Activated CD4-positive, alpha-beta memory T cell treated with anti-CD3 and anti-CD28 coated beads, Interleukin-2, amount 10 ng/mL, durations not matched to agents 7 days and 5 days (primary cell): ENCODE data around the gene EPB41. TPM values are rescaled to one million over a fixed set of nuclear protein-coding genes. Genes with fewer than 3 reads are reported as not detected.
"Not testable (repeated sequence)": the region's sequence is repeated elsewhere in the genome, so short reads cannot be mapped to it uniquely, and the experiment has no call there.

Experiments
- CTCF ChIA-PET: fragments of 350-600 bp; sonication (Branson Sonifier 250); formaldehyde crosslinking; loops from one replicate; lab custom pipeline; 2021; ENCODE audit warnings: antibody characterized with exemption, inconsistent platforms; lab: Charles Lee
- POLR2A ChIA-PET: fragments of 350-600 bp; sonication (Branson Sonifier 250); formaldehyde crosslinking; loops from one replicate; lab custom pipeline; 2021; ENCODE audit warnings: antibody characterized with exemption; lab: Charles Lee
- DNase-seq: peaks from one replicate; pipeline ENCODE4 v3.0.0-alpha.2; 2020
- H3K27ac Mint-ChIP-seq: one replicate; pipeline ENCODE4 v1.8.0; 2021; ENCODE audit warnings: mild to moderate bottlenecking, mixed read lengths
- H3K27me3 Mint-ChIP-seq: one replicate; pipeline ENCODE4 v1.8.0; 2021; ENCODE audit warnings: mixed read lengths
- H3K36me3 Mint-ChIP-seq: one replicate; pipeline ENCODE4 v1.8.0; 2021; ENCODE audit warnings: low read depth, mixed read lengths
- H3K4me1 Mint-ChIP-seq: one replicate; pipeline ENCODE4 v1.8.0; 2021; ENCODE audit warnings: mixed read lengths
- H3K4me3 Mint-ChIP-seq: one replicate; pipeline ENCODE4 v1.8.0; 2021; ENCODE audit warnings: mild to moderate bottlenecking, mixed read lengths
- H3K9me3 Mint-ChIP-seq: one replicate; pipeline ENCODE4 v1.8.0; 2021; ENCODE audit warnings: mixed read lengths
- total RNA-seq, 2 experiments: library from RNA; stranded (reverse); gene quantifications; one replicate each; pipeline ENCODE4 v1.2.3, GENCODE V29; 2021

The EPB41 gene
- total RNA-seq: 10 to 100 TPM; 95.0 to 97.6 TPM

GRCh38 chr1:28914228-28915030 lies at the start of gene EPB41:
Gene EPB41 (plus strand): TSS chr1:28914569. CDS start chr1:28987438, 72,869 bp downstream.
- ChIA-PET POLR2A (interaction anchor here (0.6 to 7.0 kb wide), 25 partner anchors 11 to 1094 kb away, joined by 3 to 95 read pairs (median 5); partner anchors contain the start of genes GMEB1, SRSF4, TAF12 and YTHDF2), CTCF (interaction anchor here (0.5 to 1.8 kb wide), 14 partner anchors 12 to 665 kb away, joined by 3 to 9 read pairs (median 3); partner anchors contain the start of genes SRSF4 and YTHDF2)
- Mint-ChIP-seq H3K27me3 (no peaks in the 10 kb centered on the region), H3K27ac (peak within 1 kb of the TSS; percentile 88), H3K36me3 (peaks cover 5% of the 10 kb centered on the region), H3K4me3 (peak within 1 kb of the TSS; percentile 89), H3K9me3 (no peaks in the 10 kb centered on the region), H3K4me1 (peaks cover 41% of the 10 kb centered on the region)
- peak; percentile 90 for DNase-seq

DNA sequence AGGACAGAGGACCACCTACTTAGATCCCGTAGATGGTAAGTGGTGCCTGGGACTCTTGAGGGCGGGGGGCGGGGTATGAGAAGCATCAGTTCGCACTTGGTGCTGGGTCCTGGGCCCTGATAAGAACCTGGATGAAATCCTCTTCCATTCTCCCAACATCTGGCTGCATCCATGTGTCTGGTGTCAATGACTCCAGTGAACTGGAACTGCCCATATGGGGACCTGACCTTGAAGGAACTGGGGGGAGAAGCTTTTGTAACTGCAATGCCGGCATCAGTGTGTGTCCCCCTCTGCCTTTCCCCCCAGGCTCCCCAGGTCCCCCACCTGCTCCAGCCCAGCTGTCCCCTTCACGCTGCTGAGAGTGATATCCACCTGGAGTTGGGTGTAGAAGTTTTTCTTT lies 49.7 kb upstream of the EPB41 start:
- ChIA-PET POLR2A (no interaction called here), CTCF (no interaction called here)
- no peaks in the 10 kb centered on the region for H3K4me1 Mint-ChIP-seq
- H3K36me3 Mint-ChIP-seq: no peaks in the 10 kb centered on the region
- peaks cover 7% of the 10 kb centered on the region for H3K27me3 Mint-ChIP-seq
- no peak overlapping the region for H3K27ac Mint-ChIP-seq
- H3K4me3 Mint-ChIP-seq: no peak overlapping the region
- H3K9me3 Mint-ChIP-seq: no peaks in the 10 kb centered on the region
- no peak for DNase-seq

GRCh38 chr1:28865997-28866650 lies 48.2 kb upstream of the EPB41 start:
- POLR2A ChIA-PET: interaction anchor here (1.0 kb wide), 1 partner anchor 23 kb away, joined by 3 read pairs; no protein-coding TSS in a partner anchor
- Mint-ChIP-seq H3K27me3 (peaks cover 7% of the 10 kb centered on the region), H3K4me3 (no peak overlapping the region), H3K9me3 (no peaks in the 10 kb centered on the region), H3K4me1 (no peaks in the 10 kb centered on the region), H3K27ac (no peak overlapping the region), H3K36me3 (no peaks in the 10 kb centered on the region)
- CTCF ChIA-PET: interaction anchor here (0.9 to 2.7 kb wide), 4 partner anchors 10 to 82 kb away, joined by 3 to 12 read pairs (median 6); no protein-coding TSS in a partner anchor
- no peak for DNase-seq

- Mint-ChIP-seq H3K9me3 (no peaks in the 10 kb centered on the region), H3K36me3 (no peaks in the 10 kb centered on the region), H3K27ac (no peak overlapping the region), H3K4me1 (no peaks in the 10 kb centered on the region), H3K27me3 (peaks cover 7% of the 10 kb centered on the region), H3K4me3 (no peak overlapping the region)
- DNase-seq: no peak
- ChIA-PET POLR2A (no interaction called here), CTCF (interaction anchor here (0.6 to 2.7 kb wide), 5 partner anchors 8 to 83 kb away, joined by 3 to 12 read pairs (median 5); no protein-coding TSS in a partner anchor)
Measured at GRCh38 chr1:28867850-28868249, 46.5 kb upstream of the EPB41 start.

DNA sequence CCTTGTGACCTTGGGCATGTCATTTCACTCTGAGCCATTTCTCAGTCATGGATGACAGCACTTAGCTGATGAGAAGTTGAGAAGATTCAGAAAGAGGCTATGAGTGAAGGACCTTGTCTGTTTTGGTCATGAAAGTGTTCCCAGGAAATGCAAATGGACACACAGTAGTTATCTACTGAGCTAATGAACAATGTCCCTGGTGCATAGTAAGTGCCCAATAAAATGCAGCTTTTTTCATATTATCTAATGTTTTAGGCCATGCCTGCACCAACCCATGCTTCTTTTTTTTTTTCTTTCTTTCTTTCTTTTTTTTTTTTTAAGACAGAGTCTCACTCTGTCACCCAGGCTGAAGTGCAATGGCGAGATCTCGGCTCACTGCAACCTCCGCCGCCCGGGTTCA lies 44.4 kb upstream of the EPB41 start:
- CTCF ChIA-PET: interaction anchor here (1.2 kb wide), 1 partner anchor 163 kb away, joined by 3 read pairs; no protein-coding TSS in a partner anchor
- no peak for DNase-seq

GRCh38 chr1:28871631-28872401 lies 42.6 kb upstream of the EPB41 start:
- Mint-ChIP-seq H3K4me3 (no peak overlapping the region), H3K27ac (no peak overlapping the region), H3K4me1 (no peaks in the 10 kb centered on the region), H3K36me3 (no peaks in the 10 kb centered on the region), H3K27me3 (peaks cover 8% of the 10 kb centered on the region), H3K9me3 (no peaks in the 10 kb centered on the region)
- DNase-seq: no peak
- CTCF ChIA-PET: no interaction called here
- POLR2A ChIA-PET: no interaction called here

More for the DNA sequence above, 44.4 kb upstream of the EPB41 start:
- Mint-ChIP-seq H3K27me3 (peaks cover 7% of the 10 kb centered on the region), H3K36me3 (no peaks in the 10 kb centered on the region), H3K9me3 (no peaks in the 10 kb centered on the region), H3K4me3 (no peak overlapping the region), H3K27ac (no peak overlapping the region), H3K4me1 (no peaks in the 10 kb centered on the region)
- POLR2A ChIA-PET: interaction anchor here (0.7 kb wide), 1 partner anchor 8 kb away, joined by 3 read pairs; no protein-coding TSS in a partner anchor

GRCh38 chr1:28875134-28875533 lies 39.2 kb upstream of the EPB41 start:
- H3K4me1 Mint-ChIP-seq, H3K27me3 Mint-ChIP-seq, H3K9me3 Mint-ChIP-seq, POLR2A ChIA-PET, DNase-seq, H3K4me3 Mint-ChIP-seq, H3K36me3 Mint-ChIP-seq, H3K27ac Mint-ChIP-seq: not testable (repeated sequence)
- CTCF ChIA-PET: interaction anchor here (0.7 to 11.3 kb wide), 9 partner anchors 8 to 627 kb away, joined by 3 to 284 read pairs (median 5); no protein-coding TSS in a partner anchor

GRCh38 chr1:28877132-28877781 lies 37.1 kb upstream of the EPB41 start:
- Mint-ChIP-seq H3K27ac (no peak overlapping the region), H3K4me3 (no peak overlapping the region), H3K9me3 (no peaks in the 10 kb centered on the region), H3K27me3 (peaks cover 4% of the 10 kb centered on the region), H3K4me1 (peaks cover 6% of the 10 kb centered on the region), H3K36me3 (no peaks in the 10 kb centered on the region)
- ChIA-PET POLR2A (interaction anchor here (0.7 to 2.5 kb wide), 9 partner anchors 92 to 549 kb away, joined by 3 to 14 read pairs (median 3); partner anchors contain the start of genes MED18, RNU11 and TAF12), CTCF (interaction anchor here (0.6 to 11.3 kb wide), 57 partner anchors 8 to 1208 kb away, joined by 3 to 284 read pairs (median 4); partner anchors contain the start of genes EYA3, GMEB1, SRSF4 and TAF12)
- DNase-seq: peak; percentile 81

- ChIA-PET CTCF (interaction anchor here (0.8 to 11.3 kb wide), 7 partner anchors 12 to 321 kb away, joined by 3 to 284 read pairs (median 23); partner anchors contain the start of gene TAF12), POLR2A (interaction anchor here (1.0 kb wide), 1 partner anchor 9 kb away, joined by 3 read pairs; no protein-coding TSS in a partner anchor)
- no peaks in the 10 kb centered on the region for H3K9me3 Mint-ChIP-seq
- peaks cover 10% of the 10 kb centered on the region for H3K4me1 Mint-ChIP-seq
- no peaks in the 10 kb centered on the region for H3K36me3 Mint-ChIP-seq
- no peak overlapping the region for H3K27ac Mint-ChIP-seq
- no peak for DNase-seq
- H3K4me3 Mint-ChIP-seq: no peak overlapping the region
- H3K27me3 Mint-ChIP-seq: peaks cover 4% of the 10 kb centered on the region
Measured at GRCh38 chr1:28878796-28879195, 35.6 kb upstream of the EPB41 start.

GRCh38 chr1:28882009-28882628 lies 32.2 kb upstream of the EPB41 start:
- Mint-ChIP-seq H3K27ac (no peak overlapping the region), H3K36me3 (no peaks in the 10 kb centered on the region), H3K4me3 (no peak overlapping the region), H3K9me3 (no peaks in the 10 kb centered on the region), H3K4me1 (peaks cover 38% of the 10 kb centered on the region), H3K27me3 (peaks cover under 1% of the 10 kb centered on the region)
- ChIA-PET CTCF (interaction anchor here (0.6 to 11.3 kb wide), 19 partner anchors 9 to 428 kb away, joined by 3 to 284 read pairs (median 3); partner anchors contain the start of genes SRSF4 and YTHDF2), POLR2A (interaction anchor here (0.9 to 1.2 kb wide), 8 partner anchors 32 to 320 kb away, joined by 3 to 6 read pairs (median 4); partner anchors contain the start of gene SRSF4)
- peak; percentile 83 for DNase-seq

GRCh38 chr1:28883242-28883616 lies 31.1 kb upstream of the EPB41 start:
- Mint-ChIP-seq H3K4me1 (peaks cover 44% of the 10 kb centered on the region), H3K36me3 (peaks cover 3% of the 10 kb centered on the region), H3K27me3 (no peaks in the 10 kb centered on the region), H3K4me3 (no peak overlapping the region), H3K9me3 (no peaks in the 10 kb centered on the region), H3K27ac (no peak overlapping the region)
- no peak for DNase-seq
- CTCF ChIA-PET: interaction anchor here (10.4 to 11.3 kb wide), 2 partner anchors 148 to 317 kb away, joined by 171 to 284 read pairs; no protein-coding TSS in a partner anchor
- POLR2A ChIA-PET: interaction anchor here (2.2 to 2.4 kb wide), 2 partner anchors 32 to 298 kb away, joined by 16 to 19 read pairs; partner anchors contain the start of genes EPB41 and SRSF4
